8988T (cell line): ENCODE data around the gene CIPC.

ENCODE experiments used
- DNase-seq: peaks from one replicate; pipeline ENCODE4 v3.0.0; 2011

The CIPC gene

GRCh38 chr14:77097700-77098528, at the start of gene CIPC:
Gene CIPC, plus strand, starts transcription at chr14:77098258. Its CDS starts 7,451 bp downstream, at chr14:77105709.
- peak; percentile 93 for DNase-seq

DNA sequence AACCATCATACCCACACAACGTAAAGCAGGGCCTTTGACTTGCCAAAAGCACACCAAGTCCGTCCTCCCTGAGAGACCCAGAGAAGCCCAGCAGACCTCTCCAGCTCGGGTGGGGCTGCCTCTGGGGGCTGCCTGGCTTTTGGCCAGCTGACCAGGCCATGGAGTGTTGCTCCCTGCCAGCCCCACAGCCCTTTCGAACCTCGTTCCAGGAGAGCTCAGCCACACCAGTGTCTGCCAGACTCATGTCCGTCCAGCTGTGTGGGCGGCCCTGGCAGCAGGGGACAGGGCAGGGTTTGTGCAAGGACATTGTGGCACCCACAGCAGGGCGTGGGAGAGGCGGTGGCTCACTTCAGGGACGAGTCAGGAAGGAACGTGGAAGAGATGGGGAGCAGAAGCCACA, 46.9 kb upstream of the CIPC start:
- no peak for DNase-seq

DNA sequence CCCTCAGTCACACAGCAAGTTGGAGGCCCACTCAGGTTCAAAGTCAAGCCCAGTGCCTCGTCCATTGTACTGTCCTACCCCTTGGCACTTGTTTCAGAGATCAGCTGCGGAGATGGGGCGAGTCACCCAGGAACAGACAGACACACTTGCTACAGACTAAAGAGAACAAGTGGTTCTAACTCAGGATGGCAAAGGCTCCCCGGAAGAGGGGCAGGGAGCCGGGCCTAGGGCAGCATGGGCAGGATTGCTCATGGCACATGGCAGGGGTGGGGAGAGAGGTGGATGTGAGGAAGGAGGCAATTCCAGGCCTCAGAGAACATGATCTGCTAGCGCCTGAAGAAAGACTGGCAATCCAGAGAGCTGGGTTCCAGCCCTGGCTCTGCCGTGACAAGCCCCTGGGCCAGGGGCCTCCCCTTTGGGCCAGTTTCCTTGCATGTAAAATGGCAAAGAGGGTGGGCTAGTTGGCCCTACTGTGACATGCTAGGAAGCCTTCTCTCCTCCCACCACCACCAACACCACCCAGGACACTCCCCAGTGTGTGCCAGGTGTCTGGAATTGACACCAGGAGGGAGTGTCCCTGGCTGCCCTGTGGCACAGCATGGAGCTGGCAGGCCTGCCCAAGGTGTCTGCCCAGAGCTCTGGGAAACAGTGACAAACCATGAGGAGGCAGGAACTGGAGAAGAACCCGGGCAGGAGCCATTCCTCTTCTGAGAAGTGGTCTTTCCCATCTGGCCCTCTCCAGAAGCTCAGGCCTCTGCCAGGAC, 45.6 kb upstream of the CIPC start:
- no peak for DNase-seq

DNA sequence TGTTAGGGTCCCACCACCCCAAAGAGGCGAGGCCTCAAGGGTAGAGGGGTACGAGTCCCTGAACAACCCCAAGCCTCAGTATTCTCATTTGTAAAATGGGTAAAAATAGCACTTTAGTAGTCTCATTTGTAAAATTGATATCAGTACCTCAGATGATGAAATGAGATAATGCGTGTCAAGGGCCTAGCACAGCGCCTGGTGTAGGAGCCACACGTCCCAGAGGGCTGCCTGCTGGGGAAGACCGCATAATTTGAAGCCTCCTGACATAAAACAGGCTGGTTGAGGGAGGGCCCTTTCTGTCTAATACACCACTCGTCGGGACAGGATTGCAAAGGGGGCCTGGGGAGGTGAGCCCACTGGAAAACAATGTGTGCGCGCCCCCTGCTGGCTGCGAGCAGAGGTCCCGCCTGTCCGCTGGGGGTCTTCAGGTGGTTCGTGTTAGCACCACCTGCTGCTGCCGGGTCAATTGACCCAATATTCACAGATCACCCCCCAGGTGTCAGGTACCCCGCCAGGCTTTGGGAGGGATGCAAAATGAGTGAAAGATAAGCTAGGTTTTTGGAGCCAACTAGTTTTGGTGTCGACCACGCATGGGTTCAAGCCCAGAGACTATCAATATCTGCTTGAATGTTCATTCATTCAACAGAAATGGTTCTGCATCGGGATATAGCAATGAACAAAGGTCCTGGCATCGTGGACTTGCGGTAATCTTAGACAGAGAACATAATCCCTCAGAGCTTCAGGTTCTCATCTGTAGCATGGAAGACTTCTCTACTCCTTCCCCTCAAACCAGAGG, 44.8 kb upstream of the CIPC start:
- DNase-seq, result peak; percentile 66

GRCh38 chr14:77055306-77055705, 42.8 kb upstream of the CIPC start:
- DNase-seq, result no peak

DNA sequence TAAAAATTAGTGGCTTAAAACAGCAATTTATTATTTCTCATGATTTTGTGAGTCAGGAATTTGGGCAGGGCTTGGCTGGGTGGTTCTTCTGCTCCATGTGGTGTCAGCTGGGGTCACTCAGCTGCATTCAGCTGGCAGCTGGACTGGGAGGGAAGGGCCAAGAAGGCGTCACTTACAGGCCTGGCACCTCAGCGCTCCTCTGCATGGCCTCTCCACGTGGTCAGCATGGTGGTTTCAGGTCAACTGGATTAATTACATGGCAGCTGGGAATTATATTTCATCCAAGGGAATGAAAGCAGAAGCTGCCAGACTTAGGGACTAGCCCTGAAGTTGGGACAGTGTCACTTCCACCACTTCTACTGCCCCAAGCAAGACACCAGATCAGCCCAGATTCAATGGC, 42.1 kb upstream of the CIPC start:
- no peak for DNase-seq

GRCh38 chr14:77058117-77058516, 39.9 kb upstream of the CIPC start:
- no peak for DNase-seq

- DNase-seq, result no peak
These were observed 39.3 kb upstream of the CIPC start for GRCh38 chr14:77058785-77059184.

DNA sequence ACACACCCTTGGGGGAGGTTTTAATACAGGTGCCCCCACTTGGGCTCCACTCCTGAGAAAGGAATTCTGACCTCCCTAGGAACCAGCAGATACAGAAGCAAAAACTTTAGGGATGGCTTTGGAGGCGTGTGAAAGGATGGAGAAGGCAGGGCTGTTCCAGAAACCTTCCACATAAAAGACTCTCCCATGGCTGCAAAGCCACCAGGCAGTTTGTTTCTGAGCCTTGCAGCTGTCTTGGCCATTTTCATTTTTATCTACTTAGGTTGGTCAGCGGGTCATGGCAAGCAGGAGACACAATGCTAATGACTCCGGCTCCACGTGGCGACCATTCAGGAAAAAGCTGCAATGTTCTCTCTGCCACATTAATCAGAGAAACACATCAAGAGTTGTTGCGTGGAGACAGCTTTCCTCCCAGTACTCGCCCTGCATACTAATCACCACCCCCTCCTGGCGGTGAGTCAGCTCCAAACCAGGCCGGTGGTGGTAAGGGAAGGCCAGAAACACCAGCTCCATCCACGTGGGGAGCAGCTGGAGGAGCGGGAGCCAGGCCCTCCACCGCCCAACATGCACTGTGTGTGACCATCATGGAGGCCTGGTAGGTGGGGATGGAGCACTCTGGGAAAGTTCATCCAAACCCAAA, 38.7 kb upstream of the CIPC start:
- peak; percentile 61 for DNase-seq

DNA sequence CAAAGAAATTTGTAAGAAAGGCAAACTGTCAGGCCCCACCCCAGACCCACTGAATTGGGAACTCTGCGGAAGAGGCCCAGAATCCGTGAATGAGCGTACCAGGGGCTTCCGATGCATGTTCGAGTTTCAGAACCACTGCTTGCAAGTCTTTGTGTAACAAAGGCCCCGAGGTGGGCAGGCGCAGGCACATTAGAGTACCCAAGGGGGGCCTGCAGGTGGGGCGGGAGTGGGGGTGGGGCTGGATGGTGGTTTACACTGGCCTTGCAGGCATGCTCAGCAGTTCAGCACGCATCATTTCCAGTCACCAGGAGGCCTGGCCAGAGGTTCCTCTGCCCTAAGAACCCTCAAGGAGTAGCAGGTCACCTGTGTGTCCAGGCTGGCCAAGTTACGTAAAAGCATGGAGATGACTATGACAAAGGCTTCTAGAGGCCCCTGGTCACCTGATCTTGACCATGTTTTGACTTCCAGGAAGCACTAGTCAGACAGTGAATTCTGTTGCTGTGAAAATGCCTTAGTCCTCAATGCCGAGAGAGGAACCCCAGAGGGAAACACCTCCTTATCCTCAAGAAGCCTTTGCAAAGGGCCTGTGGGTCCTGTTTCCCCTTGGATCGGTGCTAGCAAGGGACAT, 36.3 kb upstream of the CIPC start:
- DNase-seq, result no peak

DNA sequence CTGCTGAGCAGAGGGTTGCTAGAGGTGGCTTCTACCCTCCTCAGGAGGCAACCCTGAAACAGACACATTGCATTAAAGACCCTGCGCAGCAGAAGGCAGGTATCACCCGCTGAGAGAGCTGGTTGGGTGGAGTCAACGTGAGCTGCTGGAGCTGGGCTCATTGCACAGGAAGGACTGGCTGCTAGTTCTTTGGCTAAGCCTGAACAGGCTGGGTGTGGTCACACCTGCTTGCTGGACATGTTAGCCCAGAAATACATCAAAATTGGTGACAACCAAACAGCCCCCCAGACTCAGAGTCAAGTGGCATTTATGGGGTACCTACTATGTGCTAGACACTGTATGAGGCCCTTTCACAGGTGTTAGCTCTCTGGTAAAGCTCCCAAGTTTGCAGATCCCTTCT, 35.8 kb upstream of the CIPC start:
- no peak for DNase-seq

- no peak for DNase-seq
These were observed 34.4 kb upstream of the CIPC start for GRCh38 chr14:77063571-77064171.

GRCh38 chr14:77064521-77065178, 33.4 kb upstream of the CIPC start:
- no peak for DNase-seq

DNA sequence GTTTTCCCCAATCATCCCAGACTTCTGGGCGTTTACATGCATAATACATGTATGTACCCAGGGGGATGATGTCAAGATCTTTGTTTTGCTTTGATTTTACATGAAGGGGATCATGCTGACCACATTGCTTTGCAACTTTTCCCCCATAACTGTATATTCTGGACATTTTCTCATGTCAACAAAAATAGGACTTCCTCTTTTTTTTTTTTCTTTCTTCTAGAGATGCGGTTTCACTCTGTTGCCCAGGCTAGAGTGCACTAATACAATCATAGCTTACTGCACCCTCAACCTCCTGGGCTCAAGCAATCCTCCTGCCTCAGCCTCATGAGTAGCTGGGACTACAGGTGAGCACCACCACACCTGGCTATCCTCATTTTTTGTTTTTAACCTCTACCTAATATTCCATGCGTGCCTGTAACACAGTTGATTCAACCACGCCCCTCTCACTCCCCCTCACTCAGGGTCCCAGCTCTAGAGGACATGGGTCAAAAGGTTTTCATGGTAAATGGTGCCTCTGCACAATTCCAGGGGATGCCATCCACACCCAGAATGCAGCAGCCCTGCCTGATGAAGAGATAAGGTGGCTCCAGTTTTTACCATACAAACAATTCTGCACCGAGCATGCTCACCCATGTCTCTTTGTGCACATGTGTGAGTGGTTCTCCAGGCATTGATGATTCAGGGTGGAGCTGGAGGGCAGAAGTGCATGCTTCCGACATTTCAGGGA, 32.0 kb upstream of the CIPC start:
- DNase-seq, result no peak

GRCh38 chr14:77066578-77067172, 31.4 kb upstream of the CIPC start:
- DNase-seq, result no peak

GRCh38 chr14:77067632-77068516, 30.2 kb upstream of the CIPC start:
- peak; percentile 75 for DNase-seq

DNA sequence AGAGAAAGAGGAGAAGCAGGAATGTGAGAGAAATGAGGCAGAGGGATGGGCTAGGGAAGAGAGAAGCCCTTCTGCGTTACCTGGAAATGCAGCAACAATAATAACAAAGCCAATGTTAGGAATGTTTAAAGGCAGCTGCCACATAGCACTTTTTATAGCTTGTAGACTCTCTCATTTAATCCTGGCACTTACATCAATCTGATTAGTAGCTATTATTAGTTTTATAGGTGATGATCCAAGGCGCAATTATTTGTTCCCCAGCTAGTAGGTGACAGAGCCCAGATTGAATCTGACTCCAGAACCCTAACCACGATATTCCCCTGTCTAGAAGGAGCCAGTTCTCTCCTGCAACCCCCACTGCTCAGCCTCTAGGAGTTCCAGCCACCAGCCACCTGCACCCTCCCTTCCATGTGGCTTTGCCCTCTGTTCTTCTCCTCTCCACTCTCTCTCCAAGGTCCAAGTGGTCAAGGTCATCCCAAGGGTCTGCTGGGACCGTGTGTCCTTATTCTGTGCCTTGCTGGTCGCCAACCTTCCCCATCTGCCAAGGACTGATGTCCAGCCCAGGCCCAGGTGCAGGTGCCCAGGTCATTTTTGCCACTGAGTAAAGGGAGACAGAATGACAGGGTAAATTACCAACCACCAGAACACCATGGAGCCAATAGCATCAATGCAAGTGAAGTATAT, 29.4 kb upstream of the CIPC start:
- no peak for DNase-seq

GRCh38 chr14:77069551-77069950, 28.5 kb upstream of the CIPC start:
- DNase-seq, result no peak

DNA sequence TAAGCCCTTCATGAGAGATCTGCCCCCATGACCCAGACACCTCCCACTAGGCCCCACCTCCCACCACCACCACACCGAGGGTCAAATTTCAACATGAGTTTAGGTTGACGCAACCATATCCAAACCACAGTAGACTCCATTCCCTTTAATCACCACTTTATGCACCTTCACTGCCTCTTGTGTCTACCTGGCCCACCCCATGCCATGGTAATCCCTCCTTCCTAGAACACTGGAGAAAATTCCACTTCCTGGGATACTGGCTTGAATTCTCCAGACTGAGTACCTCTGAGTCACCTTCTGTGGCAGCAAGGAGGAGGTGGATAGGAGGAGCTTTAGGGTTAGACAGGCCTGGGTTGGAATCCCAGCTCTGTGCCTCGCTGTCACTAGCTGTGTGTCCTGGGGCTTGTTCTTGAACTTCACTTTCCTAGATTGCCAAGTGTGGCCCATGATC, 26.1 kb upstream of the CIPC start:
- DNase-seq, result no peak
